Duodenal mucosa (tissue), 2 donors: ENCODE results near the gene CEP164.

ENCODE experiments used
- H3K27ac ChIP-seq: one replicate; pipeline ENCODE4 v1.7.0; 2013; ENCODE audit warnings: low read depth, low read length
- H3K27me3 ChIP-seq, 2 donors: one replicate each; pipeline ENCODE4 v1.7.0; 2013; ENCODE audit warnings: low read length in 2 of 2, control low read depth in 1 of 2; ENCODE audit not compliant: insufficient read depth in 2 of 2, control insufficient read depth in 1 of 2
- H3K36me3 ChIP-seq, 2 donors: one replicate each; pipeline ENCODE4 v1.7.0; 2013; ENCODE audit warnings: low read length in 2 of 2, control low read depth in 1 of 2; ENCODE audit not compliant: insufficient read depth in 2 of 2, control insufficient read depth in 1 of 2
- H3K4me1 ChIP-seq, 2 donors: one replicate each; pipeline ENCODE4 v1.7.0; 2013; ENCODE audit warnings: low read length in 2 of 2, control low read depth in 1 of 2; ENCODE audit not compliant: insufficient read depth in 2 of 2, control insufficient read depth in 1 of 2
- H3K4me3 ChIP-seq, 2 donors: one replicate each; pipeline ENCODE4 v1.7.0; 2013; ENCODE audit warnings: low read length in 2 of 2, low read depth in 1 of 2
- H3K9ac ChIP-seq, 2 donors: one replicate each; pipeline ENCODE4 v1.7.0; 2013; ENCODE audit warnings: low read length in 2 of 2, low read depth in 1 of 2
- H3K9me3 ChIP-seq, 2 donors: one replicate each; pipeline ENCODE4 v1.7.0; 2013; ENCODE audit warnings: low read length in 2 of 2, control low read depth in 1 of 2; ENCODE audit not compliant: control insufficient read depth in 1 of 2

Gene CEP164

GRCh38 chr11:117435326-117435725 is 107.7 kb downstream of the CEP164 start:
- H3K9ac ChIP-seq = no peak overlapping the region
- no peaks in the 10 kb centered on the region for H3K36me3 ChIP-seq
- H3K4me1 ChIP-seq = no peaks in the 10 kb centered on the region
- H3K9me3 ChIP-seq = no peaks in the 10 kb centered on the region
- H3K27me3 ChIP-seq = peaks cover 0 to 4% of the 10 kb centered on the region in 2 donors
- H3K27ac ChIP-seq = no peak overlapping the region
- no peak overlapping the region for H3K4me3 ChIP-seq

- no peak overlapping the region for H3K27ac ChIP-seq
- no peaks in the 10 kb centered on the region for H3K4me1 ChIP-seq
- H3K36me3 ChIP-seq = no peaks in the 10 kb centered on the region
- peaks cover 0 to 4% of the 10 kb centered on the region in 2 donors for H3K27me3 ChIP-seq
- no peak overlapping the region for H3K9ac ChIP-seq
- H3K4me3 ChIP-seq = no peak overlapping the region
- no peaks in the 10 kb centered on the region for H3K9me3 ChIP-seq
These were observed 109.6 kb downstream of the CEP164 start for GRCh38 chr11:117437041-117437790.

GRCh38 chr11:117437791-117438130 is 110.1 kb downstream of the CEP164 start:
- H3K27ac ChIP-seq = no peak overlapping the region
- no peaks in the 10 kb centered on the region for H3K4me1 ChIP-seq
- H3K9ac ChIP-seq = no peak overlapping the region
- no peaks in the 10 kb centered on the region for H3K36me3 ChIP-seq
- peaks cover 3 to 4% of the 10 kb centered on the region in 2 donors for H3K27me3 ChIP-seq
- H3K9me3 ChIP-seq = no peaks in the 10 kb centered on the region
- H3K4me3 ChIP-seq = no peak overlapping the region

- no peaks in the 10 kb centered on the region for H3K9me3 ChIP-seq
- peaks cover 8 to 9% of the 10 kb centered on the region in 2 donors for H3K27me3 ChIP-seq
- H3K9ac ChIP-seq = no peak overlapping the region
- no peaks in the 10 kb centered on the region for H3K4me1 ChIP-seq
- no peaks in the 10 kb centered on the region for H3K36me3 ChIP-seq
- H3K4me3 ChIP-seq = no peak overlapping the region
- no peak overlapping the region for H3K27ac ChIP-seq
These were observed 110.8 kb downstream of the CEP164 start for GRCh38 chr11:117438371-117439000.

GRCh38 chr11:117439256-117439655 is 111.6 kb downstream of the CEP164 start:
- H3K27ac ChIP-seq = no peak overlapping the region
- H3K9me3 ChIP-seq = no peaks in the 10 kb centered on the region
- H3K27me3 ChIP-seq = peaks cover 15 to 16% of the 10 kb centered on the region in 2 donors
- H3K36me3 ChIP-seq = no peaks in the 10 kb centered on the region
- H3K4me3 ChIP-seq = no peak overlapping the region
- H3K9ac ChIP-seq = no peak overlapping the region
- no peaks in the 10 kb centered on the region for H3K4me1 ChIP-seq

- Histone ChIP-seq H3K4me1 (no peaks in the 10 kb centered on the region), H3K27ac (no peak overlapping the region), H3K36me3 (no peaks in the 10 kb centered on the region), H3K4me3 (no peak overlapping the region), H3K9me3 (no peaks in the 10 kb centered on the region), H3K9ac (no peak overlapping the region), H3K27me3 (peaks cover 15 to 17% of the 10 kb centered on the region in 2 donors)
These were observed 112.6 kb downstream of the CEP164 start for GRCh38 chr11:117440258-117440657.

- Histone ChIP-seq H3K27ac (no peak overlapping the region), H3K4me1 (no peaks in the 10 kb centered on the region), H3K27me3 (peaks cover 17% of the 10 kb centered on the region in 2 donors), H3K9ac (no peak overlapping the region), H3K9me3 (no peaks in the 10 kb centered on the region), H3K4me3 (no peak overlapping the region), H3K36me3 (no peaks in the 10 kb centered on the region)
These were observed 113.7 kb downstream of the CEP164 start for GRCh38 chr11:117441146-117441975.

- Histone ChIP-seq H3K9me3 (no peaks in the 10 kb centered on the region), H3K4me3 (no peak overlapping the region), H3K27ac (no peak overlapping the region), H3K27me3 (peaks cover 17% of the 10 kb centered on the region in 2 donors), H3K36me3 (no peaks in the 10 kb centered on the region), H3K4me1 (no peaks in the 10 kb centered on the region), H3K9ac (no peak overlapping the region)
These were observed 114.6 kb downstream of the CEP164 start for GRCh38 chr11:117442049-117442868.

- Histone ChIP-seq H3K27me3 (peaks cover 17% of the 10 kb centered on the region in 2 donors), H3K36me3 (no peaks in the 10 kb centered on the region), H3K9ac (no peak overlapping the region), H3K9me3 (no peaks in the 10 kb centered on the region), H3K27ac (no peak overlapping the region), H3K4me1 (no peaks in the 10 kb centered on the region), H3K4me3 (no peak overlapping the region)
These were observed 115.2 kb downstream of the CEP164 start for GRCh38 chr11:117442869-117443239.
